HPDE6-E6E7 (cell line): ENCODE data around the gene AQP5.
"Not testable (repeated sequence)": the region's sequence is repeated elsewhere in the genome, so short reads cannot be mapped to it uniquely, and the experiment has no call there.

Source experiments
- DNase-seq: peaks from one replicate; pipeline ENCODE4 v3.0.0; 2011; ENCODE audit warnings: missing footprints; ENCODE audit errors: extremely low spot score

AQP5 gene

DNA sequence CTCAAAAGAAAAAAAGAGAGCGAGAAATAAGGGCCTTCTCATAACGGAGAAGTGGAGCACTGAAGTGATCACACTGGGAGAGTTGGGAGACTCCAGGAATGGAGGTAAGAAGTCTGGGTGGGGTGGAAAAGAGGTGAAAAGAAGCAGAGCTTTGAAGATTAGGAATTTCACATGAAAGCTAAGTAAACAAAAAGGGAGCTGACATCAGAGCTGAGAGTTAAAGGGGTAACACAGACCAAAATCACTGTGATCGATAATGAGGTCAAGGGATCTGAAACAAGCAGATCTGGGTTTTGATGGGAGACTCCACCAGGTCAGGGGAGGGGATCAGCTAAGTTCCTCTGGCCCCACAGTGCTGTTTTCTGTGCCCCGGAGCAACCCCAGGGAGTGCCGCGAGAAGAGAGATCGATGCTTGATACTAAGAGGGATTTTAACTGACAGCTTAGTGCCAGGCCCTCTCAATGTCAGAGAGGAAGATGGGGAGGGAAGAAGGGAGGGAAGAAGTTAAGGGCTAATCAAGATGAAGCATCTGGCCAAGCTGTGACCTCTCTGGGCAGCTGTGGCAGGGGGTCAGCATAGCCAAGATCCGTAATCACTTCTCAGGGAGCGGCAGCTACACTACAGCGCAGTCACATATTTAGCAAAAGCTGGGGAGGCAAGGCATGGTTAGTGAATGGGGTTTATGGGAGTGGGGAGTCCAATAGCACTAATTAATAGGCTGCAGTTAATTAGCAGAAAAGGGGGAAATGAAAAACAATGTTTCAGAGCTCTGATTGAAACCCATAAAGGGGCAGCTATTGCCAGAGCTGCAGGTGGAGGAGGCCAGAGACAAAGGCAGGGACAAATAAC, 19.1 kb downstream of the AQP5 start:
- DNase-seq = no peak

DNA sequence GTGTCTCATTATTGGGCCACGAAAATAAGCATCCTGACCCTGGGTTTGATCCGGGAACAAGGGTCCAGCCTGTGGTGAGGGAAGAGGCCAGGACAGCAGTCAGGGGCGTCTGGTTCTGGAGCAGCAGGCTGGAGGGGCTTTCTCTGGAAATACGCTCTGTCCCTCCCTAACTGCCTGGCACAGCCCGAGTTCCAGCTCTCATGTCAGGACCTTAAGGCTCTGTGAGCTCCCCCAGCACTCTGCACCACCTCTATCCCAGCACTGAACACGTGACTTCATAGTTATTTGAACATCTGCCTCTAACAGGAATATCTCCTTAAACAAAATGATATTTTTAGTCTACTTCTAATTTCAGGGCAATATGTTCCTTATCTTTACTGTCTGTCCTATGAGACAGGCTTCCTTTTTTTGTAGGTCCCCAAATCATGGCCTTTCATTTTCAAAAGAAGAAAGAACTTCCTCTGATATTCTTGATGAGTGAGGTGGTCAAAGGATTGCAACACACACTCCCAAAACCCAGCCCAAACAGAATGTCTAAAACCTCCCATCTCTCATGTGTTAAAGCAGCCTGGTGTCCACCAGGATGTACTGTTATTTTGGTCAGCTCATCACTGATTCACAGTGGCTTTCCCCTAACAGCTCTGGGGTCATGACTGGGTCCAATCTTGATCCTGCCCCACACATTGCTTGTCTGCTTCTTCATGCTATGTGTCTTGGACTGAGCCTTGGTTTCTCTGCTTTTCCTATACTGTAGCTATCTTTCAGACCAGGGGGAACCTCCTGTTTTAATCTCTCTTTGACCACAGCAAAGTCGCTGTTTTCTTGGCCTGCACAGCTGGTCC, 20.8 kb downstream of the AQP5 start:
- DNase-seq = no peak

GRCh38 chr12:49983892-49984291, 22.2 kb downstream of the AQP5 start:
- peak; percentile 54 for DNase-seq

DNA sequence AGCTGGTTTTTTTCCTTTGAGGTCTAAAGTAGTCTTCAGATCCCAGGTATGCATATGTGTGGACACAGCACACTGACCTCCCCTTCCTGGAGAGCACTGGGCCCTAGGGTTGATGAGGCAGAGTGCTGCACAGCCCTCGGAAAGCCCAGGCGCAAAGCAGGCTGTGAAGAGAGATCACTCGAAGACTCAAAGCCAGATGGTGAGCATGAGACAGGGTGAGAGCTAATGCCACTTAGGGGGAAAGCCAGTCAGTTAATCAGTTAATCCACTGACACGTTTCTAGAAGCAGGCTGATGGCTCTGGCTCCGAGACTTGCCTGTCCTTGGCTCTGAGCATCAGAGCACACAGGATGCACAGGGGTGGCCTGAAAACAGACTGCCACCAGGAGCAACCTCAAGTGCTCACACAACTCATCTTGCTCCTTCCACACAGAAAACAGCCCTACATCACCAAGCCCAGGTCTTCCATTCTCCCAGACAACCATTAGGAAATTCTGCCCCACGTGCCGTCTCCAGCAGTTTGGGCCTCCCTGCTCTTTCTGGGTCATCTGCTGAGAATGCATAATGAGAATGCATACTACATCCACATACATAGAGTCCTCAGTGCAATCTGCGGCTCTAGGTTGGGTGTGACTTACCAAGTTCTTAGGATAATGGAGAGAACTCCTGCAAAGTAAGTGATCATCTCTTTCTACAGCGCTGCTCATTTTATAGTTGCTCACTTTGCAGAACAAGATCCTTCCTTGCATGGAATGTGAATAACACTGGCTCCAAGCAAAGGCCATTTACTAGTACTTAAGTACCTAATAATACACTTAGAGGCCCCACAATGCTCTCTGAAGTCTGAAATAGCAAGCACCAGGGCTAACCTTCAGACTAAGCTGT, 23.0 kb downstream of the AQP5 start:
- DNase-seq = no peak

DNA sequence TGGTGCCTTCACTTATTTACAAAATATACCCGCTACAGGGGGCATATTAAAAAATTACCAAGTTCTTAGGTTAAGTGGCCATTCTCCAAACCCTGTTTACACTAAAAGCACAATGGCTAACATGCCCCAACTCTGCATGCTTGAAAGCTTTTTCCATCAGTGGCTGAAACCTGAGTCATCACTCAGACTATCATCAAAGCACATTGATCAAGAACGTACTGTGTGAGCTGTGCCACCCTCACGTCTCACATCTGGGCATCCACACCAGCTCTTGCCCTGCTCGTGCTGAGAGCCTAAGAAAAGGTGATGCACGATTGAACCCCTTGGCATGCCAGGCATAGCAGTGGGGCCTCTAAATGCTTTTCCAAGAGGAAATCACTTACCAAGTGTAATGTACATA, 24.3 kb downstream of the AQP5 start:
- no peak for DNase-seq

GRCh38 chr12:49986476-49986875, 24.8 kb downstream of the AQP5 start:
- not testable (repeated sequence) for DNase-seq

GRCh38 chr12:49987625-49988303, 26.1 kb downstream of the AQP5 start:
- DNase-seq = no peak

DNA sequence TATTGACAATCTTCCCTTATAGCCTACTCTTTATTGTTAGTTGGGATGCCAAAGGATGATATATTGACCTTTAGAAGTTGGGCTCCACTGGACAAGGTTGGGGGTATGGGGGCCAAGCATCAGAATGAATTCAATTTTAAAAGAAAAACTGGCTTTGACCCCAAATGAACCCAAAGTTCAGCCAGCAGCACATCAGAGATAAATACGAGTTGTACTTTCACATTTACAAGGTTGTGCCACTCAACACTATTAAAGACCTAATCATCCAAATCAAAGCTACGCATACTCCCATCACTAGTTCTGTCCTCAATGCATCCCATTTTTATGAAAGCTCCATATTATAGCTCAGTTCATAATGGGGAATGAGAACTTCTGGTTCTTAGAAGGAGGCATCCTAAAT, 27.7 kb downstream of the AQP5 start:
- not testable (repeated sequence) for DNase-seq

GRCh38 chr12:49990273-49990672, 28.6 kb downstream of the AQP5 start:
- no peak for DNase-seq

DNA sequence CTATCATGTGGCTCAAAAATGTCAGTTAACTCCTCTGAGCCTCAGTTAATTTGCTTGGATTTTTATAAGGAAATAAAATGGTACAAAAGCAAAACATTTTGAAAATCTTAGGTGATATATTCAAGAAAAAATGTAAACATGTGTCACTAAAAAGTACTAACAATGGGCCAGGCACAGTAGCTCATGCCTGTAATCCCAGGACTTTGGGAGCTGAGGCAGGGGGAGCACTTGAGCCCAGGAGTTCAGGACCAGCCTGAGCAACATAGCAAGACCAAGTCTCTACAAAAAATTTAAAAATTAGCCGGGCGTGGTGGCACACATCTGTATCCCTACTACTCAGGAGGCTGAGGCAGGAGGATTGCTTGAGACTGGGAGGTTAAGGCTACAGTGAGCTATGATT, 36.8 kb downstream of the AQP5 start:
- no peak for DNase-seq

- DNase-seq = no peak
These were observed 41.9 kb downstream of the AQP5 start for GRCh38 chr12:50003595-50003994.

GRCh38 chr12:50004696-50005095, 43.0 kb downstream of the AQP5 start:
- DNase-seq = no peak

- DNase-seq = no peak
These were observed 43.5 kb downstream of the AQP5 start for GRCh38 chr12:50005175-50005574.

- no peak for DNase-seq
These were observed 44.6 kb downstream of the AQP5 start for GRCh38 chr12:50006280-50006679.

- DNase-seq = no peak
These were observed 45.2 kb downstream of the AQP5 start for GRCh38 chr12:50006754-50007442.

DNA sequence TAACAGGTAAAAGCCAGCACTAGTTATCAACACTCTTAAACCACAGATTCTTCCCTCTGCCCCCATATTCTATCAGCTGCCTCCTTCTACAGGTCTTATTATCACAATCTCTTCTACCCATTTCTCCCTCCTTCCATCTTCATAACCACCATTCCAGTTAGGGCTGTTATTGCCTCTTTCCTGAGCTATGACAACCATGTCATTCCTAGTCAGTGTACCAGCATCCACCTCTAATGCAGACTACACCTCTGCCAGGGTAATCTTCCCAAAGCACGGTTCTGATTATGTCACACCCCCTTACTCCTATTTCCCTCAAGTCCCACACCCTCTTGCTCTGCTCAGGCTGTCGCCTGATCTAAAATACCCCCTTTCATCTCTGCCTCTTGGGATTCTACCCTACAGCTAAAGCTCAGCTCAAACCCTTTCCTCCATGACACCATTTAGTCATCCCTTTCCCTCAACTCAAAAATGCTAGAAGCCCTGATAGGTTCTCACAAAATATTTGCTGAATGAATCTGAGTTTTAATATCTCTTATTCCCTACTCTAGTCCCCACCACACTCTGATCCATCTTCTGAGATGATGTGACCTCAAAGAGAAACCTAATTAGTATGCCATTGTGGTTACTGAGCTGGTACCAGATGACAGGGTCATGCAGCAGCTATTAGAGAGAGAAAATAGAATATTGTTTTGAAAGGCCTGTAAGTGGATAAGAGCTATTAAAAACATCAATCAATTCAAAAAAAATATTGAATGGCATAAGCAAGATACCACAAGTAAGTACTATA, 51.9 kb downstream of the AQP5 start:
- DNase-seq = no peak

DNA sequence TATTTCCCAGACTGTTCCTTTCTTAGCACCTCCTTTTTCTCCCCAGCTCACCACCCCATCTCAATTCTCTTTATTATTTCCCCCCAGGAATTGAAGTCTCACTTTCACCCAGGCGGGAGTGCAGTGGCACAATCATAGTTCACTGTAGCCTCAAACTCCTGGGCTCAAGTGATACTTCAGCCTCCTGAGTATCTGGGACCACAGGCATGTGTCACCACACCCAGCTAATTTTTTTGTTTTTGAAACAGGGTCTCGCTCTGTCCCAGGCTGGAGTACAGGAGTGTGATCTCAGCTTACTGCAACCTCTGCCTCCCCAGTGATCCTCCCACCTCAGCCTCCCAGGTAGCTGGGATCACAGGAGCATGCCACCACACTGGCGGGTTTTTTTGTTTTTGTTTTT, 52.7 kb downstream of the AQP5 start:
- no peak for DNase-seq
